ENCODE measurements around the gene GDI2. TPM values are rescaled to one million over a fixed set of nuclear protein-coding genes. Genes with fewer than 3 reads are reported as not detected.
"Not testable (repeated sequence)": the region's sequence is repeated elsewhere in the genome, so short reads cannot be mapped to it uniquely, and the experiment has no call there.

The GDI2 gene
- total RNA-seq, 1 donor from 2014 or later = 287 TPM

GRCh38 chr10:5855979-5856700 lies 42.9 kb upstream of the GDI2 start:
- no peak overlapping the region for H3K27ac Mint-ChIP-seq
- peaks cover 5% of the 10 kb centered on the region for H3K4me1 Mint-ChIP-seq (ENCODE audit: low read depth)
- DNase-seq (ENCODE audit: low spot score, unreplicated experiment) = no peak
- no peaks in the 10 kb centered on the region for H3K27me3 Mint-ChIP-seq
- H3K4me3 Mint-ChIP-seq (ENCODE audit: low read depth) = no peak overlapping the region
- peaks cover 3% of the 10 kb centered on the region for H3K9me3 Mint-ChIP-seq (ENCODE audit: low read depth)
- no peaks in the 10 kb centered on the region for H3K36me3 Mint-ChIP-seq (ENCODE audit: insufficient read depth)
- TF ChIP-seq CTCF (IDR thresholded peaks at IDR 0.05; ENCODE audit: unreplicated experiment) = no peak

GRCh38 chr10:5854131-5854475 lies 40.9 kb upstream of the GDI2 start:
- no peak overlapping the region for H3K4me3 Mint-ChIP-seq (ENCODE audit: low read depth)
- peaks cover 5% of the 10 kb centered on the region for H3K4me1 Mint-ChIP-seq (ENCODE audit: low read depth)
- H3K27ac Mint-ChIP-seq = no peak overlapping the region
- DNase-seq (ENCODE audit: low spot score, unreplicated experiment) = no peak
- H3K27me3 Mint-ChIP-seq = no peaks in the 10 kb centered on the region
- peaks cover 3% of the 10 kb centered on the region for H3K9me3 Mint-ChIP-seq (ENCODE audit: low read depth)
- H3K36me3 Mint-ChIP-seq (ENCODE audit: insufficient read depth) = no peaks in the 10 kb centered on the region
- TF ChIP-seq CTCF (IDR thresholded peaks at IDR 0.05; ENCODE audit: unreplicated experiment) = no peak

- H3K4me1 Mint-ChIP-seq (ENCODE audit: low read depth); H3K9me3 Mint-ChIP-seq (ENCODE audit: low read depth); H3K36me3 Mint-ChIP-seq (ENCODE audit: insufficient read depth); H3K27ac Mint-ChIP-seq; H3K4me3 Mint-ChIP-seq (ENCODE audit: low read depth); DNase-seq (ENCODE audit: low spot score, unreplicated experiment); H3K27me3 Mint-ChIP-seq: not testable (repeated sequence)
Observed at GRCh38 chr10:5846667-5847066, 33.4 kb upstream of the GDI2 start.

- no peak for DNase-seq (ENCODE audit: low spot score, unreplicated experiment)
- no peak overlapping the region for H3K27ac Mint-ChIP-seq
- H3K4me3 Mint-ChIP-seq (ENCODE audit: low read depth) = no peak overlapping the region
- peaks cover 6% of the 10 kb centered on the region for H3K27me3 Mint-ChIP-seq
- TF ChIP-seq CTCF (IDR thresholded peaks at IDR 0.05; ENCODE audit: unreplicated experiment) = no peak
- H3K36me3 Mint-ChIP-seq (ENCODE audit: insufficient read depth) = no peaks in the 10 kb centered on the region
- H3K4me1 Mint-ChIP-seq (ENCODE audit: low read depth) = peaks cover 6% of the 10 kb centered on the region
- H3K9me3 Mint-ChIP-seq (ENCODE audit: low read depth) = no peaks in the 10 kb centered on the region
Observed at GRCh38 chr10:5844345-5845055, 31.3 kb upstream of the GDI2 start.

- no peak for TF ChIP-seq CTCF (IDR thresholded peaks at IDR 0.05; ENCODE audit: unreplicated experiment)
- no peak for DNase-seq (ENCODE audit: low spot score, unreplicated experiment)
- Mint-ChIP-seq H3K4me3 (ENCODE audit: low read depth) (no peak overlapping the region), H3K4me1 (ENCODE audit: low read depth) (peaks cover 6% of the 10 kb centered on the region), H3K9me3 (ENCODE audit: low read depth) (no peaks in the 10 kb centered on the region), H3K27ac (no peak overlapping the region), H3K36me3 (ENCODE audit: insufficient read depth) (no peaks in the 10 kb centered on the region), H3K27me3 (peaks cover 6% of the 10 kb centered on the region)
Observed at GRCh38 chr10:5843686-5844344, 30.6 kb upstream of the GDI2 start.

Data from progenitor cell of endocrine pancreas (in vitro differentiated cells).